Colonic mucosa (tissue), 4 donors: ENCODE measurements around the gene NEK7. TPM values are rescaled to one million over a fixed set of nuclear protein-coding genes. Genes with fewer than 3 reads are reported as not detected.

Experiments used
- DNase-seq: peaks from one replicate; pipeline ENCODE4 v3.0.0-alpha.2; 2020
- H3K27ac ChIP-seq: fragments of 200-600 bp; one replicate; pipeline ENCODE4 v1.8.0; 2021
- H3K27me3 ChIP-seq: fragments of 200-600 bp; one replicate; pipeline ENCODE4 v1.8.0; 2021
- H3K36me3 ChIP-seq: fragments of 200-600 bp; one replicate; pipeline ENCODE4 v1.8.0; 2021
- H3K4me1 ChIP-seq: fragments of 200-600 bp; one replicate; pipeline ENCODE4 v1.8.0; 2021; ENCODE audit warnings: mild to moderate bottlenecking
- H3K4me3 ChIP-seq: fragments of 200-600 bp; one replicate; pipeline ENCODE4 v1.8.0; 2021
- H3K9ac ChIP-seq, 2 donors: one replicate each; pipeline ENCODE4 v1.7.0; 2013; ENCODE audit warnings: control low read depth in 2 of 2, low read depth in 2 of 2, low read length in 2 of 2
- H3K9me3 ChIP-seq: fragments of 200-600 bp; one replicate; pipeline ENCODE4 v1.8.0; 2021
- intact Hi-C: fragments of 100-400 bp; cut with DNase I; formaldehyde crosslinking; loops from one replicate; pipeline ENCODE4 v1.14.1; 2022
- total RNA-seq, 2 donors: library from RNA; stranded (reverse); fragmentation: NEBNext Ultra II Directional in 1 of 2; extraction: Animal tissue kit (Norgen Biotek cat#: 25700) in 1 of 2; gene quantifications; one replicate each; pipeline ENCODE4 v1.2.1, GENCODE V29; 2021
- TF ChIP-seq, protein P1 (sequence below): fragments of 200-600 bp; IDR thresholded peaks from one replicate; pipeline ENCODE4 v1.8.0; 2022; ENCODE audit warnings: antibody characterized with exemption, mild to moderate bottlenecking
- donor health status: healthy.
- donor health status: DM: no; HTN: no; CAD: no.
- donor health status: DM: no; HTN: no; CAD: no.

Gene NEK7
- 10 to 100 TPM; 45.4 to 64.7 TPM for total RNA-seq

- H3K4me3 ChIP-seq = peak within 1 kb of the TSS; percentile 85
- no peaks in the 10 kb centered on the region for H3K27me3 ChIP-seq
- H3K9ac ChIP-seq = peak within 1 kb of the TSS; percentile 93 to 95
- DNase-seq = peak; percentile 90
- peaks cover 6% of the 10 kb centered on the region for H3K4me1 ChIP-seq
- H3K27ac ChIP-seq = peak within 1 kb of the TSS; percentile 99
- no peaks in the 10 kb centered on the region for H3K36me3 ChIP-seq
- H3K9me3 ChIP-seq = no peaks in the 10 kb centered on the region
- TF ChIP-seq, protein P1, sequence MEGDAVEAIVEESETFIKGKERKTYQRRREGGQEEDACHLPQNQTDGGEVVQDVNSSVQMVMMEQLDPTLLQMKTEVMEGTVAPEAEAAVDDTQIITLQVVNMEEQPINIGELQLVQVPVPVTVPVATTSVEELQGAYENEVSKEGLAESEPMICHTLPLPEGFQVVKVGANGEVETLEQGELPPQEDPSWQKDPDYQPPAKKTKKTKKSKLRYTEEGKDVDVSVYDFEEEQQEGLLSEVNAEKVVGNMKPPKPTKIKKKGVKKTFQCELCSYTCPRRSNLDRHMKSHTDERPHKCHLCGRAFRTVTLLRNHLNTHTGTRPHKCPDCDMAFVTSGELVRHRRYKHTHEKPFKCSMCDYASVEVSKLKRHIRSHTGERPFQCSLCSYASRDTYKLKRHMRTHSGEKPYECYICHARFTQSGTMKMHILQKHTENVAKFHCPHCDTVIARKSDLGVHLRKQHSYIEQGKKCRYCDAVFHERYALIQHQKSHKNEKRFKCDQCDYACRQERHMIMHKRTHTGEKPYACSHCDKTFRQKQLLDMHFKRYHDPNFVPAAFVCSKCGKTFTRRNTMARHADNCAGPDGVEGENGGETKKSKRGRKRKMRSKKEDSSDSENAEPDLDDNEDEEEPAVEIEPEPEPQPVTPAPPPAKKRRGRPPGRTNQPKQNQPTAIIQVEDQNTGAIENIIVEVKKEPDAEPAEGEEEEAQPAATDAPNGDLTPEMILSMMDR = no peak
- intact Hi-C loops = no loop called here
Observed at GRCh38 chr1:198156745-198157240, at the start of gene NEK7. Gene NEK7 (plus strand): TSS chr1:198156998. CDS start chr1:198232581, 75,583 bp downstream.

- no peaks in the 10 kb centered on the region for H3K9me3 ChIP-seq
- no peaks in the 10 kb centered on the region for H3K4me1 ChIP-seq
- DNase-seq = no peak
- no peaks in the 10 kb centered on the region for H3K36me3 ChIP-seq
- intact Hi-C loops = no loop called here
- TF ChIP-seq, protein P1 = no peak
- no peak overlapping the region for H3K9ac ChIP-seq
- H3K27me3 ChIP-seq = no peaks in the 10 kb centered on the region
- H3K4me3 ChIP-seq = no peak overlapping the region
- no peak overlapping the region for H3K27ac ChIP-seq
Observed at GRCh38 chr1:198107091-198107501, 49.7 kb upstream of the NEK7 start.

GRCh38 chr1:198108636-198109370 lies 48.0 kb upstream of the NEK7 start:
- no peaks in the 10 kb centered on the region for H3K36me3 ChIP-seq
- no peak for DNase-seq
- H3K27me3 ChIP-seq = no peaks in the 10 kb centered on the region
- intact Hi-C loops = no loop called here
- TF ChIP-seq, protein P1 = no peak
- H3K4me1 ChIP-seq = no peaks in the 10 kb centered on the region
- H3K9me3 ChIP-seq = no peaks in the 10 kb centered on the region
- H3K9ac ChIP-seq = no peak overlapping the region
- no peak overlapping the region for H3K27ac ChIP-seq
- H3K4me3 ChIP-seq = no peak overlapping the region

- intact Hi-C loops = no loop called here
- Histone ChIP-seq H3K9me3 (no peaks in the 10 kb centered on the region), H3K4me1 (no peaks in the 10 kb centered on the region), H3K9ac (no peak overlapping the region), H3K4me3 (no peak overlapping the region), H3K27me3 (no peaks in the 10 kb centered on the region), H3K27ac (no peak overlapping the region), H3K36me3 (no peaks in the 10 kb centered on the region)
- no peak for DNase-seq
- TF ChIP-seq, protein P1 = no peak
Observed at GRCh38 chr1:198109371-198109715, 47.5 kb upstream of the NEK7 start.

DNA sequence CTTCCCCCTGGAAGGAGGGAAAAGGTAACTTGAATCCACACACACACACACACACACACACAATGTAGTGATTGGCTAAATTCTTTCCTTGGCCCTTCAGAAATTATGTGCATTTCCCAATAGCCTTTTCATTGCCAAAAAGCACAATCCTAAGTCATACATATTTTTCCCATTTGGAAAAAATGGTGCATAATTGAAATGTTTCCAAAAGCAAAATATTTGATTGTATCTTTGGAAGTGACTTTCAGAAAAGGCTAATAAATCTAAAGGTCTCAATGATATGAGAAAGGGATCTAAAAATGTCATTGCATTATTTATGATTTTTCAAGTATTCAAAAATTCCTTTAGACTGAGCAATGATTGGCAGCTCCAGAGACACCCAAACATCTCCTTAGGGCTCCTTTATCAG lies 43.5 kb upstream of the NEK7 start:
- TF ChIP-seq, protein P1 = no peak
- Histone ChIP-seq H3K27ac (no peak overlapping the region), H3K36me3 (no peaks in the 10 kb centered on the region), H3K9ac (no peak overlapping the region), H3K4me1 (no peaks in the 10 kb centered on the region), H3K9me3 (no peaks in the 10 kb centered on the region), H3K4me3 (no peak overlapping the region), H3K27me3 (no peaks in the 10 kb centered on the region)
- intact Hi-C loops = no loop called here
- no peak for DNase-seq
